Suprapubic skin (tissue), 4 donors: ENCODE measurements around the gene UTRN. TPM values are rescaled to one million over a fixed set of nuclear protein-coding genes. Genes with fewer than 3 reads are reported as not detected.

Source experiments
- DNase-seq, 2 donors: peaks; one replicate each; pipeline ENCODE4 v3.0.0-alpha.2; 2019; ENCODE audit warnings: low spot score in 2 of 2
- H3K27ac ChIP-seq: fragments of 200-600 bp; sonication (generic); one replicate; pipeline ENCODE4 v1.5.1; 2019
- H3K27me3 ChIP-seq: fragments of 200-600 bp; sonication (generic); one replicate; pipeline ENCODE4 v1.5.1; 2019
- H3K36me3 ChIP-seq: fragments of 200-600 bp; sonication (generic); one replicate; pipeline ENCODE4 v1.5.1; 2019
- H3K4me1 ChIP-seq: fragments of 200-600 bp; sonication (generic); one replicate; pipeline ENCODE4 v1.5.1; 2019
- H3K4me3 ChIP-seq: fragments of 200-600 bp; sonication (generic); one replicate; pipeline ENCODE4 v1.5.1; 2019; ENCODE audit warnings: mild to moderate bottlenecking
- H3K9me3 ChIP-seq: fragments of 200-600 bp; sonication (generic); one replicate; pipeline ENCODE4 v1.5.1; 2019
- CTCF ChIP-seq, 2 donors: fragments of 200-600 bp in 1 of 2; fragments of 450-650 bp in 1 of 2; sonication (generic) in 1 of 2; IDR thresholded peaks; one replicate each; pipeline ENCODE4 v1.5.1; 2016 to 2019; ENCODE audit warnings: antibody characterized with exemption in 2 of 2, mild to moderate bottlenecking in 1 of 2, moderate library complexity in 1 of 2
- EP300 ChIP-seq: sonication (generic); formaldehyde crosslinking; IDR thresholded peaks from one replicate; pipeline ENCODE4 v1.6.1; 2017; ENCODE audit warnings: antibody characterized with exemption
- POLR2A ChIP-seq, 2 donors: fragments of 450-650 bp; IDR thresholded peaks; one replicate each; pipeline ENCODE4 v1.6.1; 2017; ENCODE audit warnings: antibody characterized with exemption in 2 of 2, mild to moderate bottlenecking in 2 of 2, moderate library complexity in 2 of 2
- POLR2AphosphoS5 ChIP-seq, 3 donors: sonication (generic); formaldehyde crosslinking; IDR thresholded peaks; one replicate each; pipeline ENCODE4 v1.6.1; 2017; ENCODE audit warnings: antibody characterized with exemption in 3 of 3
- WGBS: methylation state at CpG from one replicate; pipeline ENCODE4 v1.1.5; 2018; 5-methylcytosine and 5-hydroxymethylcytosine counted together
- total RNA-seq, 4 donors: library from RNA; depleted of rRNA; stranded (reverse); fragments of >200 nt; gene quantifications; one replicate each; pipeline ENCODE4 v1.1.0, GENCODE V29; 2016

The UTRN gene
- total RNA-seq, 4 donors from 2014 or later, result 76.1 to 147 (median 93.1) TPM

DNA sequence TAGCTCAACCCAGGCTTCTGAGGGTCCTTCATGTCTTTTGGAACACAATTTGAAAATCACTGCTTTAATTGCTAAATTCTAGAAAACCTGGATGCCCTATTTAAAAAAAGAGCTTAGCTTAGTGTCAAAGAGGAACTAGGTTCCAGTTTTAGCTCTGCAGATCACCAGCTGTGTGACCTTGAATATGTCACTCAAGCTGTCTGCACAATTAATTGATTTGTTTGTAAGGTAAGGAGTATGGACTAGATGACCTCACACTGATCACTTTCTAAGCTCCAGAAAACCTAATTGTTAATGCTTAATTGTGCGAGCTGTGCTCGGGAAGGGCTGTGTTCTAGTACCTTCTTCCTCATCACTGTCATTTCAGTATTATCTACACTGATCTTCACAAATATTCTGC lies 26.2 kb downstream of the UTRN start:
- 93% methylated on average over 2 of the region's 2 CpGs for WGBS
- no peak for TF ChIP-seq POLR2AphosphoS5 (IDR thresholded peaks at IDR 0.05)
- H3K4me3 ChIP-seq, result no peak overlapping the region
- no peak overlapping the region for H3K27ac ChIP-seq
- no peak for DNase-seq
- no peaks in the 10 kb centered on the region for H3K9me3 ChIP-seq
- peaks cover 33% of the 10 kb centered on the region for H3K4me1 ChIP-seq
- H3K27me3 ChIP-seq, result no peaks in the 10 kb centered on the region
- peaks cover 19% of the 10 kb centered on the region for H3K36me3 ChIP-seq

DNA sequence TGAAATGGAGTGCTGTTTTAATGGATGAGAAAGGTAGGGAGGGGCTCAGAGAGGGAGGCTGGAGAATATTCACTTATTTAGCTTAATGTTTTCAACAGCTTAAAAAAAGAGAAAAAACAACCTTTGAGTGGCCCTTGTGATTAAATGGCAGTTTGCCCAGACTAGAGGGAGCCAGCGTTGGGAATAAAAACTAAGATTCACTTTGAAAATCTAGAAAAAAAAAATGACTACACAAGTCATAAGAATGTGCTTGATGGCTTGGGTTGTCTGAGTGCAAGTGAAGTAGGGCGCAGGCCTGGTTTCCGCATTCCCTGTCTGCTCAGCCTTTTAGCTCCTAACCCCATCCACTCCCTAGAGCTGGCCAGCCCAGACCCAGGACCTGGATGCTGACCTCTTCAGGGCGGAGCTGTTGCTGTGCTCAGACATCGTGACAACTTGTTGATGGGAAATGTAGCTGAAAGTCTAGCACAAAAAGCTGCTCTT lies 28.9 kb downstream of the UTRN start:
- H3K27me3 ChIP-seq, result no peaks in the 10 kb centered on the region
- no peak overlapping the region for H3K4me3 ChIP-seq
- H3K27ac ChIP-seq, result peak overlapping the region; percentile 2
- H3K4me1 ChIP-seq, result peaks cover 35% of the 10 kb centered on the region
- DNase-seq, result peak; percentile 72 to 82
- 73% methylated on average over 5 of the region's 5 CpGs for WGBS
- H3K36me3 ChIP-seq, result peaks cover 11% of the 10 kb centered on the region
- TF ChIP-seq POLR2AphosphoS5 (IDR thresholded peaks at IDR 0.05) (peak in 1 of 3 donors; percentile 10), POLR2A (IDR thresholded peaks at IDR 0.05) (no peak)
- no peaks in the 10 kb centered on the region for H3K9me3 ChIP-seq

DNA sequence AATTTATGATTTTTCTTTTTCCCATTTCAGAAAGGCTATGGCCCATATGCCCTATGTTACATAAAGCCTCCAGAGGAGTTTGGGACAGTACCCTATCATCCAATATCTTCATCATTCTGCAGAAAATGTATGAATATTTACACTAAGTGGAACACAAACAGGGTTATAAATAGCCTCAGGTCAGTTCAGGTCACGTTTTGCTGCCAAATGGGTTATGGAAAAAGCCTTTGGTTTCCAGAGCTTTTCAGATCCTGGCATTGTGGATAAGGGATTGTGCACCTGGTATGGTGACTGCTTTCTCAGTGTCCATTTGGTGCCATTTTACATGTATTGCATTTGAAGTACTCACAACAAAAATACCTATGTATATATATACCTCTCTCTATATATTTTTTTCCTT lies 29.4 kb downstream of the UTRN start:
- 52% methylated on average over 1 of the region's 1 CpG for WGBS
- Histone ChIP-seq H3K27me3 (no peaks in the 10 kb centered on the region), H3K36me3 (peaks cover 6% of the 10 kb centered on the region), H3K27ac (peak overlapping the region; percentile 2), H3K4me3 (no peak overlapping the region), H3K9me3 (no peaks in the 10 kb centered on the region), H3K4me1 (peaks cover 40% of the 10 kb centered on the region)
- TF ChIP-seq POLR2A (IDR thresholded peaks at IDR 0.05) (no peak), CTCF (IDR thresholded peaks at IDR 0.05) (no peak), EP300 (no peak), POLR2AphosphoS5 (IDR thresholded peaks at IDR 0.05) (no peak)
- DNase-seq, result no peak

- H3K4me3 ChIP-seq, result no peak overlapping the region
- DNase-seq, result no peak
- 79% methylated on average over 13 of the region's 16 CpGs for WGBS
These were observed 30.3 kb downstream of the UTRN start for GRCh38 chr6:144315226-144315980.

GRCh38 chr6:144315981-144316861 lies 31.1 kb downstream of the UTRN start:
- H3K4me1 ChIP-seq, result peaks cover 40% of the 10 kb centered on the region
- no peak overlapping the region for H3K27ac ChIP-seq

More at GRCh38 chr6:144315226-144315980, 30.3 kb downstream of the UTRN start:
- H3K27me3 ChIP-seq, result no peaks in the 10 kb centered on the region
- no peaks in the 10 kb centered on the region for H3K9me3 ChIP-seq
- peaks cover 41% of the 10 kb centered on the region for H3K4me1 ChIP-seq
- peak overlapping the region; percentile 2 for H3K27ac ChIP-seq
- no peak for TF ChIP-seq CTCF (IDR thresholded peaks at IDR 0.05)
- no peak for TF ChIP-seq POLR2A (IDR thresholded peaks at IDR 0.05)
- no peak for TF ChIP-seq POLR2AphosphoS5 (IDR thresholded peaks at IDR 0.05)
- no peak for TF ChIP-seq EP300
- H3K36me3 ChIP-seq, result no peaks in the 10 kb centered on the region

More at GRCh38 chr6:144315981-144316861, 31.1 kb downstream of the UTRN start:
- 94% methylated on average over 6 of the region's 6 CpGs for WGBS
- no peak for TF ChIP-seq POLR2A (IDR thresholded peaks at IDR 0.05)
- no peak for TF ChIP-seq CTCF (IDR thresholded peaks at IDR 0.05)
- TF ChIP-seq EP300, result no peak
- TF ChIP-seq POLR2AphosphoS5 (IDR thresholded peaks at IDR 0.05), result no peak
- no peaks in the 10 kb centered on the region for H3K27me3 ChIP-seq
- no peak overlapping the region for H3K4me3 ChIP-seq
- no peaks in the 10 kb centered on the region for H3K36me3 ChIP-seq
- DNase-seq, result no peak
- no peaks in the 10 kb centered on the region for H3K9me3 ChIP-seq
